HCT116 (cell line): Measurements from ENCODE around the gene UGT1A3. TPM values are rescaled to one million over a fixed set of nuclear protein-coding genes. Genes with fewer than 3 reads are reported as not detected.

Experiments used
- ATAC-seq: fragments of 200-7000 bp; cut with Tn5 transposase; 2 replicates; pipeline ENCODE4 v1.9.1; 2020; ENCODE audit warnings: mild to moderate bottlenecking, moderate library complexity
- BruUV-seq: library from RNA; stranded (reverse); fragments of 400-500 nt; replicated peaks from 2 replicates; lab custom pipeline; 2021; lab: Mats Ljungman, UMichigan
- CTCF ChIA-PET: fragments of 300-600 bp; sonication (Branson Sonifier 250); formaldehyde crosslinking; loops from one replicate; lab custom pipeline; 2021; ENCODE audit warnings: antibody characterized with exemption; lab: Charles Lee
- POLR2A ChIA-PET: fragments of 300-600, 350-600 bp; sonication (Branson Sonifier 250); formaldehyde crosslinking; loops from one replicate; lab custom pipeline; 2021; ENCODE audit warnings: antibody characterized with exemption; lab: Charles Lee
- RAD21 ChIA-PET, 2 experiments: fragments of 300-600 bp; sonication (Branson Sonifier 250); formaldehyde crosslinking; loops; one replicate each; lab custom pipeline; 2023; ENCODE audit warnings: low total read pairs in 2 of 2; ENCODE audit not compliant: uncharacterized antibody in 2 of 2, unreplicated experiment in 2 of 2, low non-redundant PET in 1 of 2; lab: Charles Lee
- DNase-seq: peaks from one replicate; pipeline ENCODE4 v3.0.0-alpha.2; 2010; ENCODE audit warnings: low read depth, low spot score
- H2AFZ ChIP-seq: fragments of 200-600 bp; shearing (Covaris generic), sonication (generic); 2 replicates; pipeline ENCODE4 v1.6.1; 2017; ENCODE audit warnings: low read depth, mixed run types, mixed read lengths, antibody characterized with exemption, low read length; ENCODE audit not compliant: poor library complexity, severe bottlenecking
- H3K27ac ChIP-seq: 2 replicates; pipeline ENCODE4 v1.5.1; 2012; ENCODE audit warnings: low read depth, low read length
- H3K27me3 ChIP-seq: fragments of 200-600 bp; sonication (generic); 2 replicates; pipeline ENCODE4 v1.6.1; 2016; ENCODE audit warnings: mixed run types, low read length, mixed read lengths; ENCODE audit not compliant: insufficient read depth
- H3K36me3 ChIP-seq, 2 experiments: fragments of 200-500 bp in 1 of 2; fragments of 200-600 bp in 1 of 2; sonication (Bioruptor generic) in 1 of 2; sonication (generic) in 1 of 2; 2 replicates each; pipeline versions ENCODE4 v1.5.1 to v1.6.1; 2014 to 2016; ENCODE audit warnings: low read length in 2 of 2, inconsistent platforms in 1 of 2, mixed read lengths in 1 of 2, mixed run types in 1 of 2; ENCODE audit not compliant: insufficient read depth in 2 of 2, control insufficient read depth in 1 of 2
- H3K4me1 ChIP-seq, 2 experiments: fragments of 200-600 bp in 1 of 2; sonication (generic) in 1 of 2; 2 replicates each; pipeline versions ENCODE4 v1.5.1 to v1.6.1; 2012 to 2017; ENCODE audit warnings: low read length in 2 of 2, inconsistent platforms in 1 of 2, mild to moderate bottlenecking in 1 of 2, mixed read lengths in 1 of 2, mixed run types in 1 of 2, moderate library complexity in 1 of 2; ENCODE audit not compliant: insufficient read depth in 2 of 2, control insufficient read depth in 1 of 2
- H3K4me2 ChIP-seq: fragments of 200-600 bp; sonication (generic); 2 replicates; pipeline ENCODE4 v1.6.1; 2017; ENCODE audit warnings: mixed run types, low read length, mixed read lengths
- H3K4me3 ChIP-seq, 2 experiments: fragments of 200-600 bp in 1 of 2; sonication (generic) in 1 of 2; replicated peaks in 1 of 2; 2 replicates each; pipeline ENCODE4 v1.5.1; 2011 to 2016; ENCODE audit warnings: low read length in 2 of 2, control low read depth in 1 of 2, low read depth in 1 of 2, mild to moderate bottlenecking in 1 of 2, mixed read lengths in 1 of 2, mixed run types in 1 of 2
- H3K79me2 ChIP-seq: fragments of 200-600 bp; sonication (generic); 2 replicates; pipeline ENCODE4 v1.6.1; 2017; ENCODE audit warnings: mild to moderate bottlenecking, mixed run types, low read length, moderate library complexity, mixed read lengths; ENCODE audit not compliant: insufficient read depth
- H3K9ac ChIP-seq: fragments of 200-600 bp; sonication (generic); 2 replicates; pipeline ENCODE4 v1.6.1; 2016; ENCODE audit warnings: low read length, mixed read lengths
- H3K9me2 ChIP-seq: fragments of 200-600 bp; sonication (generic), shearing (Covaris generic); 2 replicates; pipeline ENCODE4 v1.6.1; 2017; ENCODE audit warnings: mixed run types, mild to moderate bottlenecking, moderate library complexity; ENCODE audit not compliant: insufficient read depth
- H3K9me3 ChIP-seq, 2 experiments: fragments of 200-500 bp in 1 of 2; fragments of 200-600 bp in 1 of 2; sonication (Bioruptor generic) in 1 of 2; sonication (generic) in 1 of 2; 2 replicates each; pipeline ENCODE4 v1.6.1; 2014 to 2017; ENCODE audit warnings: low read length in 2 of 2, mixed read lengths in 2 of 2, inconsistent platforms in 1 of 2, low read depth in 1 of 2, mild to moderate bottlenecking in 1 of 2, mixed run types in 1 of 2, moderate library complexity in 1 of 2; ENCODE audit not compliant: control insufficient read depth in 1 of 2, insufficient read depth in 1 of 2
- H4K20me1 ChIP-seq: fragments of 200-600 bp; sonication (generic), shearing (Covaris generic); 2 replicates; pipeline ENCODE4 v1.6.1; 2017; ENCODE audit warnings: mixed run types, mild to moderate bottlenecking, moderate library complexity; ENCODE audit not compliant: insufficient read depth
- CEBPB ChIP-seq: IDR thresholded peaks from 2 replicates; pipeline ENCODE4 v1.6.1; 2012; ENCODE audit warnings: low read depth
- EZH2phosphoT487 ChIP-seq: fragments of 200-600 bp; IDR thresholded peaks from 2 replicates; pipeline ENCODE4 v1.6.1; 2018; ENCODE audit warnings: antibody characterized with exemption, borderline replicate concordance
- POLR2AphosphoS5 ChIP-seq: IDR thresholded peaks from 2 replicates; pipeline ENCODE4 v1.6.1; 2011; ENCODE audit warnings: mild to moderate bottlenecking, low read depth, low read length, moderate library complexity
- REST ChIP-seq: IDR thresholded peaks from 2 replicates; pipeline ENCODE4 v1.6.1; 2012; ENCODE audit warnings: low read depth
- SP1 ChIP-seq: IDR thresholded peaks from 2 replicates; pipeline ENCODE4 v1.6.1; 2012; ENCODE audit warnings: low read depth
- ZBTB33 ChIP-seq: IDR thresholded peaks from 2 replicates; pipeline ENCODE4 v1.6.1; 2011; ENCODE audit warnings: mild to moderate bottlenecking, low read length, moderate library complexity; ENCODE audit not compliant: insufficient replicate concordance; ENCODE audit errors: extremely low read depth
- intact Hi-C: fragments of 100-400 bp; cut with micrococcal nuclease; formaldehyde crosslinking; loops from 2 replicates; pipeline ENCODE4 v1.10.0; 2022
- total RNA-seq: library from RNA; stranded (reverse); gene quantifications from one replicate; pipeline ENCODE4 v1.2.1, GENCODE V29; 2021; ENCODE audit not compliant: unreplicated experiment

UGT1A3 gene
- total RNA-seq, 1 experiment from 2014 or later, result not detected

GRCh38 chr2:233789554-233789953, 60.7 kb downstream of the UGT1A3 start:
- no peak for ATAC-seq
- no TSS peak for BruUV-seq
- intact Hi-C loops, result no loop called here

More at GRCh38 chr2:233789554-233789953, 60.7 kb downstream of the UGT1A3 start:
- no peaks in the 10 kb centered on the region for H3K79me2 ChIP-seq
- no peak overlapping the region for H3K4me2 ChIP-seq
- no peaks in the 10 kb centered on the region for H3K9me2 ChIP-seq
- no peaks in the 10 kb centered on the region for H3K27me3 ChIP-seq
- RAD21 ChIA-PET, result no interaction called here
- H3K36me3 ChIP-seq, result no peaks in the 10 kb centered on the region
- no peaks in the 10 kb centered on the region for H3K4me1 ChIP-seq
- no peaks in the 10 kb centered on the region for H3K9me3 ChIP-seq
- H3K4me3 ChIP-seq, result no peak overlapping the region
- H3K9ac ChIP-seq, result no peak overlapping the region
- CTCF ChIA-PET, result no interaction called here
- POLR2A ChIA-PET, result no interaction called here
- no peak for TF ChIP-seq EZH2phosphoT487
- TF ChIP-seq POLR2AphosphoS5, result no peak
- no peak for TF ChIP-seq ZBTB33
- TF ChIP-seq CEBPB, result no peak
- TF ChIP-seq REST, result no peak
- TF ChIP-seq SP1, result no peak
- H2AFZ ChIP-seq, result no peak overlapping the region
- no peak for DNase-seq
- H4K20me1 ChIP-seq, result no peaks in the 10 kb centered on the region
- no peak overlapping the region for H3K27ac ChIP-seq
